PC-9 (cell line): Measurements from ENCODE around the gene RAB26. TPM values are rescaled to one million over a fixed set of nuclear protein-coding genes. Genes with fewer than 3 reads are reported as not detected.
"Not testable (repeated sequence)": the region's sequence is repeated elsewhere in the genome, so short reads cannot be mapped to it uniquely, and the experiment has no call there.

ENCODE experiments used
- BruUV-seq: library from RNA; stranded (reverse); fragments of 400-500 nt; replicated peaks from 2 replicates; lab custom pipeline; 2021; lab: Mats Ljungman, UMichigan
- CTCF ChIA-PET: fragments of 300-600 bp; sonication (Branson Sonifier 250); formaldehyde crosslinking; loops from one replicate; lab custom pipeline; 2022; ENCODE audit warnings: antibody characterized with exemption; lab: Charles Lee
- POLR2A ChIA-PET: fragments of 300-600 bp; sonication (Branson Sonifier 250); formaldehyde crosslinking; loops from one replicate; lab custom pipeline; 2022; ENCODE audit warnings: antibody characterized with exemption; ENCODE audit not compliant: unreplicated experiment; lab: Charles Lee
- DNase-seq, 2 experiments: peaks; one replicate each; pipeline versions ENCODE4 v3.0.0 to v3.0.0-alpha.2; 2015 to 2022; ENCODE audit warnings: mixed read lengths in 1 of 2
- H2AFZ ChIP-seq: fragments of 200-600 bp; sonication (generic); 2 replicates; pipeline ENCODE4 v1.8.1; 2017; ENCODE audit warnings: antibody characterized with exemption
- H3F3A ChIP-seq: fragments of 200-600 bp; sonication (generic); 2 replicates; pipeline ENCODE4 v1.8.1; 2017; ENCODE audit warnings: antibody characterized with exemption, mild to moderate bottlenecking, low read depth; ENCODE audit not compliant: insufficient read depth
- H3K27ac ChIP-seq: fragments of 200-600 bp; sonication (generic); 2 replicates; pipeline ENCODE4 v1.6.1; 2016; ENCODE audit warnings: mixed run types
- H3K27me3 ChIP-seq: fragments of 200-600 bp; sonication (generic); 2 replicates; pipeline ENCODE4 v1.6.1; 2016; ENCODE audit warnings: low read depth, mixed run types; ENCODE audit not compliant: insufficient read depth
- H3K36me3 ChIP-seq: fragments of 200-600 bp; sonication (generic); 2 replicates; pipeline ENCODE4 v1.6.1; 2016; ENCODE audit warnings: low read depth, mixed run types
- H3K4me1 ChIP-seq: fragments of 200-600 bp; sonication (generic); replicated peaks from 2 replicates; pipeline ENCODE4 v1.6.1; 2016; ENCODE audit warnings: mixed run types; ENCODE audit not compliant: insufficient read depth
- H3K4me2 ChIP-seq: fragments of 200-600 bp; sonication (generic); 2 replicates; pipeline ENCODE4 v1.6.1; 2017; ENCODE audit warnings: mixed run types
- H3K4me3 ChIP-seq: fragments of 200-600 bp; sonication (generic); 2 replicates; pipeline ENCODE4 v1.6.1; 2016; ENCODE audit warnings: mixed run types
- H3K79me2 ChIP-seq: fragments of 200-600 bp; sonication (generic); 2 replicates; pipeline ENCODE4 v1.6.1; 2017; ENCODE audit warnings: low read depth, mixed run types
- H3K9me2 ChIP-seq: fragments of 200-600 bp; sonication (generic); 2 replicates; pipeline ENCODE4 v1.8.1; 2017; ENCODE audit warnings: mild to moderate bottlenecking; ENCODE audit not compliant: insufficient read depth
- H3K9me3 ChIP-seq: fragments of 200-600 bp; sonication (generic); 2 replicates; pipeline ENCODE4 v1.8.1; 2016; ENCODE audit warnings: low read depth; ENCODE audit not compliant: insufficient read depth
- H4K20me1 ChIP-seq: fragments of 200-600 bp; sonication (generic); 2 replicates; pipeline ENCODE4 v1.8.1; 2017; ENCODE audit not compliant: insufficient read depth
- intact Hi-C: fragments of 100-400 bp; cut with micrococcal nuclease; formaldehyde crosslinking; loops from one replicate; pipeline ENCODE4 v1.10.0; 2022; ENCODE audit not compliant: unreplicated experiment
- total RNA-seq: library from RNA; stranded (reverse); gene quantifications from 2 replicates; pipeline ENCODE4 v1.2.3, GENCODE V29; 2021

RAB26 gene
- total RNA-seq, 1 experiment from 2014 or later: 31.3 TPM

DNA sequence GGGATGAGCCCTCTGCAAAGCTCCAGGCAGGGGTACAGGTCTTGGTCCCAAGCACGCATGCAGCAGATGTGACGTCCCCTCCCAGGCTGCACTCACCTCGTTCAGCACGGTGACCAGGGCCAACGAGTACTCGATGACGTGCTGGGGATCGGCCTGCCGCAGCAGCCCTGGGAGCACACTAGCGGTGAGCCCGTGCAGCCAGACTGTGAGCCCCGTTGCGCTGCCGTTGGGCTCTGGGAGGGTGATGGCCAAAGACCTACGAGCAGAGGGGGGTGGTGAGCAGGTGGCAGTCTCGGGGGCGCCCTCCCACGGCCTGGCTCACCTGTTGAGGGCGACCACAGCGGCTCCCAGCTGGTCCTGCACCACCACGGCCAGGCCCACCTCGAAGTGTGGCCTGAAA is 42.7 kb upstream of the RAB26 start:
- intact Hi-C loops, BruUV-seq, H3K9me3 ChIP-seq, H3K36me3 ChIP-seq, DNase-seq, H3F3A ChIP-seq, H3K4me2 ChIP-seq, H4K20me1 ChIP-seq, H3K9me2 ChIP-seq, POLR2A ChIA-PET, H3K79me2 ChIP-seq, H3K4me3 ChIP-seq, H3K4me1 ChIP-seq, H3K27me3 ChIP-seq, CTCF ChIA-PET, H2AFZ ChIP-seq, H3K27ac ChIP-seq: not testable (repeated sequence)

DNA sequence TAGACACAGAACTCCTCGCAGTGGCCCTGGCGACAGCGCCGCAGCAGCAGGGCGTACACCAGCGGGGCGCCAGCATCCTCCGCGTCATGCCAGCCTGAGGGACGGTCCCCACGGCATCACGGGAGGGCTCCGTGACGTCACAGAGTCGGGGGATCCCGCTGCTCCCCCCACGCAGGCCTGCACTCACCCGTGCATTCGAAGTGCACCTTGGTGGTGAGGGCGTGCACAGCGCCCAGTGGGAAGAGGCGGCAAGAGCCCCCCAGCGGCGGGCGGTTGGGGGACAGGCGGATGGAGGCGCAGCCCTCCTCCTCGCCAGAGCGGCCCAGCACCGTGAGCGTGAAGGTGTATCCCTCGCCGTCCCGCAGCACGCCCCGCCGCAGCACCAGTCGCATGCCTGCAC is 42.2 kb upstream of the RAB26 start:
- H3K4me2 ChIP-seq, H3F3A ChIP-seq, H3K36me3 ChIP-seq, H3K79me2 ChIP-seq, H3K27me3 ChIP-seq, POLR2A ChIA-PET, H3K9me3 ChIP-seq, H3K4me3 ChIP-seq, H3K9me2 ChIP-seq, H3K4me1 ChIP-seq, H4K20me1 ChIP-seq, CTCF ChIA-PET, H2AFZ ChIP-seq, DNase-seq, BruUV-seq, H3K27ac ChIP-seq, intact Hi-C loops: not testable (repeated sequence)

DNA sequence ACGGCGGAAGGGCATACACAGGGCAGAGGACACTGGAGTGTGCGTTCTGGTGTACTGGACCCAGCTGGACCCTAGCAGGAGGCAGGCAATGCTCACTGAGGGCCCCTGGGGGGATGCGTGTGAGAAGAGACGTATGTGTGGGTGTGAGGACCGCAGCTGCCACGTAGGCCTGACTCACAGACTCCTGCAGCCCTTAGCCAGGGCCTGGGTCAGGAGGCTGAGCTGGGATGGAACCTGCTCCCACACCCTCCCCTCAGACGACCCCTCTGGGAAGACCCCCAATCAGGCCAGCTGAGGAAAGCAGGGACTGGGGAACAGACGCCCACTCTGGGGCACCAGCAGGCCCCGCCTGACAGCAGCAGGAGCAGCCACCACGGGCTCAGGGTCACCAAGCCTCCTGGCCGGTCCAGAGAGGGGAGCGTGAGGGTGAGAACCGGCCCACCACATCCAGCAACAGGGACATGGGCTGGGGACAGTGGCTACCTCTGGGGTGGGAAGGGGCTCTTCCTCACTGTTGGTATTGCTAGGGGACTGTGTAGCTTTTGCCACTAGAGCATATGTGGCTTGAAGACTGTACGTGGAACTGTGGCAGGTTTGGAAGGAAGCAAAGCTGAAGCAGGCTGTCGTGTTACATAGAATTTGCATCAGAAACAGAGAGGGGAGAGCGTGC is 41.2 kb upstream of the RAB26 start:
- H2AFZ ChIP-seq, H3K4me1 ChIP-seq, H3K79me2 ChIP-seq, H3K27me3 ChIP-seq, CTCF ChIA-PET, H3K9me3 ChIP-seq, BruUV-seq, POLR2A ChIA-PET, H3K36me3 ChIP-seq, H3K9me2 ChIP-seq, H3K4me3 ChIP-seq, DNase-seq, H3K4me2 ChIP-seq, intact Hi-C loops, H3F3A ChIP-seq, H4K20me1 ChIP-seq, H3K27ac ChIP-seq: not testable (repeated sequence)

GRCh38 chr16:2107791-2108125 is 40.7 kb upstream of the RAB26 start:
- H2AFZ ChIP-seq, H3K4me3 ChIP-seq, H3K27me3 ChIP-seq, H4K20me1 ChIP-seq, H3K4me1 ChIP-seq, POLR2A ChIA-PET, DNase-seq, H3F3A ChIP-seq, H3K9me3 ChIP-seq, H3K9me2 ChIP-seq, CTCF ChIA-PET, H3K4me2 ChIP-seq, H3K36me3 ChIP-seq, H3K27ac ChIP-seq, BruUV-seq, intact Hi-C loops, H3K79me2 ChIP-seq: not testable (repeated sequence)

- H3K9me2 ChIP-seq, H3F3A ChIP-seq, BruUV-seq, H3K4me1 ChIP-seq, H3K4me3 ChIP-seq, POLR2A ChIA-PET, H3K27ac ChIP-seq, H3K79me2 ChIP-seq, CTCF ChIA-PET, H3K9me3 ChIP-seq, DNase-seq, H3K36me3 ChIP-seq, H2AFZ ChIP-seq, intact Hi-C loops, H3K4me2 ChIP-seq, H4K20me1 ChIP-seq, H3K27me3 ChIP-seq: not testable (repeated sequence)
Measured at GRCh38 chr16:2108446-2109270, 39.8 kb upstream of the RAB26 start.

DNA sequence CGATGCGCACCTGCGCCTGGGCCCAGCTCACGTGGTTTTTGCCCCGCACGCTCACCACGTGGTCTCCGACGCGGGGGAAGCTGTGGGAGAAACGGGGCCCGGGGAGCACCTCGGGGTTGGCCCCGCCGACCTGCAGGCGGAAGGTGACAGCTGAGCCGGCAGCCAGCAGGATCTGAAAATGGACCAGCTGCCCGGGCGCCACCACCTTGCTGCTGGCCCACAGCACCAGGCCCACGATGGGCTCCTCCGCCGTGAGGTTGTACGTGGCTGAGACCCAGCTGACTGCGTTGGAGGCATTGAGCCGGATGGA is 39.2 kb upstream of the RAB26 start:
- CTCF ChIA-PET: not testable (repeated sequence)

DNA sequence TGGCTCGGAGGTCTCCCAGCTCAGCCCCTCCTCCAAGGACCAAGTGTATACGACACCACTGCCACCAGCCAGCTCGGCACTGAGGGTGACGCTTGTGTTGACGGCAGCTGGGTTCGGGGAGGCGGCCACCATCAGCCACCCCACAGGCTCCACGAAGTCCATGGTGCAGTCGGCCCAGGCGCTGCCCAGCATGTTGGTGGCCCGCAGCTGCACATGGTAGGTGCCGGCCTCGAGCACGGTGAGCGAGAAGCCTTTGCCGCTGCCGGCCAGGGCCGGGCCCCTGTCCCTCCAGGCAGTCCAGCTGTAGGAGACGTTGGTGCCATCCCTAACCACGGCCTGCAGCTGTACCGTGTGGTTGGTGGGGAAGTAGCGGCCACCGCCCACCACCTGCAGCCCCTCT is 38.6 kb upstream of the RAB26 start:
- H3K4me3 ChIP-seq, H3K4me2 ChIP-seq, CTCF ChIA-PET, H3K9me3 ChIP-seq, POLR2A ChIA-PET, H3K79me2 ChIP-seq, H3K9me2 ChIP-seq, H3F3A ChIP-seq, H3K4me1 ChIP-seq, BruUV-seq, H3K27ac ChIP-seq, H2AFZ ChIP-seq, H4K20me1 ChIP-seq, intact Hi-C loops, DNase-seq, H3K36me3 ChIP-seq, H3K27me3 ChIP-seq: not testable (repeated sequence)

More for the DNA sequence above, 39.2 kb upstream of the RAB26 start:
- H3K4me1 ChIP-seq, H4K20me1 ChIP-seq, H3K4me3 ChIP-seq, H3K27me3 ChIP-seq, H2AFZ ChIP-seq, H3K9me2 ChIP-seq, DNase-seq, H3F3A ChIP-seq, POLR2A ChIA-PET, BruUV-seq, H3K9me3 ChIP-seq, H3K79me2 ChIP-seq, H3K27ac ChIP-seq, intact Hi-C loops, H3K4me2 ChIP-seq, H3K36me3 ChIP-seq: not testable (repeated sequence)
